Progenitor cell of endocrine pancreas (in vitro differentiated cells): Measurements from ENCODE around the gene MAN1C1. TPM values are rescaled to one million over a fixed set of nuclear protein-coding genes. Genes with fewer than 3 reads are reported as not detected.

ENCODE experiments used
- DNase-seq: peaks from one replicate; pipeline ENCODE4 v3.0.0; 2021; ENCODE audit warnings: low spot score; ENCODE audit not compliant: unreplicated experiment
- H3K27ac Mint-ChIP-seq: 2 replicates; pipeline ENCODE4 v1.8.0; 2021; ENCODE audit warnings: mild to moderate bottlenecking, moderate library complexity, mixed read lengths
- H3K27me3 Mint-ChIP-seq: 2 replicates; pipeline ENCODE4 v1.8.0; 2021; ENCODE audit warnings: mixed read lengths
- H3K36me3 Mint-ChIP-seq: 2 replicates; pipeline ENCODE4 v1.8.0; 2022; ENCODE audit warnings: mixed read lengths; ENCODE audit not compliant: insufficient read depth
- H3K4me1 Mint-ChIP-seq: 2 replicates; pipeline ENCODE4 v1.8.0; 2021; ENCODE audit warnings: low read depth, mixed read lengths
- H3K4me3 Mint-ChIP-seq: 2 replicates; pipeline ENCODE4 v1.8.0; 2021; ENCODE audit warnings: low read depth, mild to moderate bottlenecking, moderate library complexity, mixed read lengths
- H3K9me3 Mint-ChIP-seq: 2 replicates; pipeline ENCODE4 v1.8.0; 2021; ENCODE audit warnings: low read depth, mixed read lengths
- total RNA-seq: library from RNA; stranded (reverse); gene quantifications from 2 replicates; pipeline ENCODE4 v1.2.1, GENCODE V29; 2021
- TF ChIP-seq, protein P1 (sequence below): fragments of 200-600 bp; sonication (generic); IDR thresholded peaks from one replicate; pipeline ENCODE4 v1.5.0; 2021; ENCODE audit warnings: antibody characterized with exemption, mild to moderate bottlenecking; ENCODE audit not compliant: unreplicated experiment

The MAN1C1 gene
- total RNA-seq, 1 donor from 2014 or later, result 5.1 TPM

DNA sequence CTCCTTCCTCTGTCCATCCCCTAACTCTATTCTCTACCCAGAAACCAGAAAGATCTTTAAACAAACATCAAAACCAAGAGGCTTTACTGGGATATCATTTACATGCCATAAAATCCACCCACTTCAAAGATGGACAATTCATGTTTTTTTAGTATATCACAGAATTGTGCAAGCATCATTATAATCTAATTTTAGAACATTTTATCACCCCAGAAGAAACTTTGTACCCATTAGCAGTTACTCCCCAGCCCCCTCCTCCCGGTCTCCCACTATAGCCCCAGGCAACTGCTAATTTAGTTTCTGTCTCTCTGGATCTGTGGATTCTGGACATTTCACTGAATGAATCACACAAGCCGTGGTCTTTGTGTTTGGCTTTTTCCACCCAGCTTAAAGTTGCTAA, 178.6 kb downstream of the MAN1C1 start:
- Mint-ChIP-seq H3K4me1 (peaks cover 23% of the 10 kb centered on the region), H3K4me3 (no peak overlapping the region), H3K27ac (no peak overlapping the region)

DNA sequence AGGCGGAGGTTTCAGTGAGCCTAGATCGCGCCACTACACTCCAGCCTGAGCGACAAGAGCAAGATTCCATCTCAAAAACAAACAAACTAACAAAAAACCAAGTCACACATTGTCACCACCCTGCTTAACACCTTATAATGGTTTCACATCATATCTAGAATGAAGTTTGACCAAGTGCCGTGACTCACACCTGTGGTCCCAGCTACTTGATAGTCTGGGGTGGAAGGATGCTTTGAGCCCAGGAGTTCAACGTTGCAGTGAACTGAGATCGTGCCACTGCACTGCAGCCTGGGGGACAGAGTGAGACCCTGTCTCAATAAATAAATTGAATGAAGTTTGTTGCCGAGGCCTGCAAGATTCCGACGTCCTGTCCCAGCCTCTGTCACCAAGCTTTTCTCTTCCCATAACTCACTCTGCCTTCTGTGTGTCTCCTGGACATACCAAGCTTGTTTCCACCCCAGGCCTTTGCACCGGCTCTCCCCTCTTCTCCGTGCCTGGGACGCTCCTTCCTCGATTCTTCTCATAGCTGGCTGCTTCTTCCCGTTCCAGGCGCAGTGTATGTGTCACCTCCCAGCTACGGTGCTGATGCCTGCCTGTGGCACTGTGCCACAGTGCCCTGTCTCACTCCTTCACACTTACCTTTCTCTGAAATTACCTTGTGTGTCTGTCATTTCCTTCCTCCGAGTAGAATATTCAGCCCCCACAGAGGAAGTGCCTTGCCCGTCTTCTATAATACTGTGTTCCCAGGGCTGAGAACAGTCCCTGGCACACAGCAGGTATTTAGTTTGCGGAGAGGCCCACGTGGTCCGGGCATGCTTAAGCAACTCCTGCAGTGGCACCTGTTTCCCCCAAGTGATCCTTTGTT, 179.6 kb downstream of the MAN1C1 start:
- Mint-ChIP-seq H3K36me3 (no peaks in the 10 kb centered on the region), H3K27me3 (peaks cover 20% of the 10 kb centered on the region), H3K4me1 (peaks cover 26% of the 10 kb centered on the region), H3K9me3 (no peaks in the 10 kb centered on the region), H3K4me3 (no peak overlapping the region), H3K27ac (peak overlapping the region; percentile 19)
- TF ChIP-seq, protein P1, sequence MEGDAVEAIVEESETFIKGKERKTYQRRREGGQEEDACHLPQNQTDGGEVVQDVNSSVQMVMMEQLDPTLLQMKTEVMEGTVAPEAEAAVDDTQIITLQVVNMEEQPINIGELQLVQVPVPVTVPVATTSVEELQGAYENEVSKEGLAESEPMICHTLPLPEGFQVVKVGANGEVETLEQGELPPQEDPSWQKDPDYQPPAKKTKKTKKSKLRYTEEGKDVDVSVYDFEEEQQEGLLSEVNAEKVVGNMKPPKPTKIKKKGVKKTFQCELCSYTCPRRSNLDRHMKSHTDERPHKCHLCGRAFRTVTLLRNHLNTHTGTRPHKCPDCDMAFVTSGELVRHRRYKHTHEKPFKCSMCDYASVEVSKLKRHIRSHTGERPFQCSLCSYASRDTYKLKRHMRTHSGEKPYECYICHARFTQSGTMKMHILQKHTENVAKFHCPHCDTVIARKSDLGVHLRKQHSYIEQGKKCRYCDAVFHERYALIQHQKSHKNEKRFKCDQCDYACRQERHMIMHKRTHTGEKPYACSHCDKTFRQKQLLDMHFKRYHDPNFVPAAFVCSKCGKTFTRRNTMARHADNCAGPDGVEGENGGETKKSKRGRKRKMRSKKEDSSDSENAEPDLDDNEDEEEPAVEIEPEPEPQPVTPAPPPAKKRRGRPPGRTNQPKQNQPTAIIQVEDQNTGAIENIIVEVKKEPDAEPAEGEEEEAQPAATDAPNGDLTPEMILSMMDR, result no peak
- no peak for DNase-seq

More for the DNA sequence above, 178.6 kb downstream of the MAN1C1 start:
- DNase-seq, result no peak
- H3K27me3 Mint-ChIP-seq, result peaks cover 23% of the 10 kb centered on the region
- no peaks in the 10 kb centered on the region for H3K36me3 Mint-ChIP-seq
- TF ChIP-seq, protein P1, result no peak
- no peaks in the 10 kb centered on the region for H3K9me3 Mint-ChIP-seq

DNA sequence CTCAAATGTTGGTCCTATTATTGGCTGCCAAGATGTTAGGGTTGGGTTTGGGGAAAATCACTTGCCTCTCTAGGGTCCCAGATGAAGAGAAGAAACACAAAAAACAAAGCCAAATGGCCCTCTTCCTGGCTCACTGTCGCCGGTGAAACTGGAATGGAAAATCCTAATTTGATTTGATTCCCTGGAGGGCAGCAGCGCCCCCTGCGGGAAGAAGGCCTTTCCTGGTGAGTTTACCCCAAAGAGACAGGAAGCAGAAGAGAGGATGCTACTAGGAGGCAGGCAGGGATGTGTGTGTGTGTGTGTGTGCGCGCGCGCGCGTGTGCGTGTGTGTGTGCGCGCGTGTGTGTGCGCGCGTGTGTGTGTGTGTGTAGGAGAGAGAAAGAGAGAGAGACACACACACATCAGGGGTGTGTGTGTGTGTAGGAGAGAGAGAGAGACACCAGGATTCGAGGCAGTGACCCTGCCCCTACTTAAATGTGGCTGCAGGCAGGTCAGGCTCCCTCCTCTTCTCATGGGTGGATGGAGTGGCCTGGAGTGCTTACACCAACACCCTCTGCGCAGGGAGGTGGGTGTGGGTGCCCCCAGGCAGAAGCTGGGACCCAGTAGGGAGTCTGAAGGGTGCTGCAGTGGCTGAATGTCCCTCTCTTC, 180.3 kb downstream of the MAN1C1 start:
- Mint-ChIP-seq H3K4me3 (peak overlapping the region; percentile 43), H3K36me3 (no peaks in the 10 kb centered on the region), H3K4me1 (peaks cover 26% of the 10 kb centered on the region), H3K27me3 (peaks cover 19% of the 10 kb centered on the region), H3K9me3 (no peaks in the 10 kb centered on the region), H3K27ac (no peak overlapping the region)
- peak; percentile 80 for DNase-seq
- TF ChIP-seq, protein P1, result peak; percentile 80

DNA sequence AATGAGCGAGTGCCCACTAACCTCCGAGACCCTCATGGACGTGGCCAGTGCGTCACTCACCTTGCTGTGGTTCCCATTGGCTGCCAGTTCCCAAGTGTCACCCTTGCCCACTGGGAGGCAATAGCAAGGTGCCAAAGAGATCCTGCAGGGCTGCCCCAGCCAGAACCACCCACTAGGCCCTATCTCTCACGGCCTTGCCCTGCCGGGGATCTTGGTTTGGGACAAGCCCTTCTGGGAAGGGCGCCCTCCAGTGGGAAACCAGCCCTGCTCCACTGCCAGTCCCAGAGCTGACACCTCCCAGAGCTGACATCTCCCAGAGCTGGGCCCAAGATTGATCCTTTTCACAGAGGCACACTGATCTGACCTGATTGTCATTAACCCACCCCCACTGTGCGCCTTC, 181.3 kb downstream of the MAN1C1 start:
- no peak overlapping the region for H3K4me3 Mint-ChIP-seq
- no peaks in the 10 kb centered on the region for H3K9me3 Mint-ChIP-seq
- H3K36me3 Mint-ChIP-seq, result no peaks in the 10 kb centered on the region
- TF ChIP-seq, protein P1, result peak; percentile 55
- H3K4me1 Mint-ChIP-seq, result peaks cover 29% of the 10 kb centered on the region
- H3K27ac Mint-ChIP-seq, result no peak overlapping the region
- no peak for DNase-seq
- H3K27me3 Mint-ChIP-seq, result peaks cover 14% of the 10 kb centered on the region

DNA sequence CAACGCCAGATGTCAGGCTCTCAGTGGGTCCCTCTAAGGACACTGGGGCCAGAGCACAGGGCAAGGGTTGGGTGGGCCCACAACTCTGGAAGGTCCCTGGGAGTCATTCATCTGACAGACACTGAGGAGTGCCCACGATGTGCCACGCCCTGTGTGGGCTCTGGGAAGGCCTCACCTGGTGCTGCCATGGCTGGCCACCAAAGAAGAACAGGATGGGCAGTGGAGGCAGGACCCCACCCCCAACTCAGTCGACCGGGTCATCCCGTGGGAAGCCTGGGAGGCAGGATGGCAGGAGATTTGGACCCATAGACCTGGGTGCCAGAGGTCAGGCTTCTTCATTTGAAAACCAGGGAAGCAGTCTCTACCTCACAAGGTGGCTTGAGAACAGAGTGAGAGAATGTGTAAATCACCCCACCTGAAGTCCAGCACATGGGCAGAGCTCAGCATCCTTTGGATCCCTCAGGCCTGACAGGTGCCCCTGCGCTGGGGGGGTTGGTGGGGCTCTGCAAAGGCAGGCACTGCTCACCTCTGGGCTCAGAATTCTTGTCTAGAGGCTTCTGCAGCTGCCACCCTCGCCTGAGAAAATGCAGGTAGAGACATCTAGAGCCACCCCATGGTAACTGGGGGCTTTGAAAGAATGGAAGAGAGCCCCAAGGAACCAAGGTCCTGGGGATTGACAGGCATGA, 182.2 kb downstream of the MAN1C1 start:
- H3K27ac Mint-ChIP-seq, result no peak overlapping the region
- H3K4me1 Mint-ChIP-seq, result peaks cover 29% of the 10 kb centered on the region
- no peaks in the 10 kb centered on the region for H3K36me3 Mint-ChIP-seq
- H3K4me3 Mint-ChIP-seq, result peak overlapping the region; percentile 69
- no peak for DNase-seq
- H3K27me3 Mint-ChIP-seq, result peaks cover 14% of the 10 kb centered on the region
- no peaks in the 10 kb centered on the region for H3K9me3 Mint-ChIP-seq
- TF ChIP-seq, protein P1, result no peak
